ENCODE results near the gene TTC36.
A peak's percentile ranks its signal among the peaks of the same experiment; 100 is the strongest.

TTC36 gene

DNA sequence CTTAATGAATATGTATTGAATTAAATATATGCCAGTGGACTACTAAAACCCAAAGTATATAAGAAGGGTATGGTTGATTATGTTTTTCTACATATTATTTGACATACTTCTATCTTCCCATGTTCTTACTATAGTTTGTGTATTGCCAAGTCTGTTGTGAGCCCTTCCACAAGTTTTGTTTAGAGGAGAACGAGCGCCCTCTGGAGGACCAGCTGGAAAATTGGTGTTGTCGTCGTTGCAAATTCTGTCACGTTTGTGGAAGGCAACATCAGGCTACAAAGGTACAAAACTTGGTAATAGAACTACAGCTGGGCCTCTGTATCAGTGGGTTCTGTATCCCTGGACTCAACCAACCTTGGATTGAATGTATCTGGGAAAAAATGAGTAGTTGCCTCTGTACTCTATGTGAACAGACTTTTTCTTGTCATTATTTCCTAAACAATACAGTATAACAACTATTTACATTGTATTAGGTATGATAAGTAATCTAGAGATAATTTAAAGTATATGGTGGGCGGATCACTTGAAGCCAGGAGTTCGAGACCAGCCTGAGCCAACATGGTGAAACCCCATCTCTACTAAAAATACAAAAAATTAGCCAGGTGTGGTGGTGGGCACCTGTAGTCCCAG is 38.7 kb upstream of the TTC36 start:
- no peak overlapping the region for H3K27ac ChIP-seq (replicated peaks)
- TF ChIP-seq, protein P1, sequence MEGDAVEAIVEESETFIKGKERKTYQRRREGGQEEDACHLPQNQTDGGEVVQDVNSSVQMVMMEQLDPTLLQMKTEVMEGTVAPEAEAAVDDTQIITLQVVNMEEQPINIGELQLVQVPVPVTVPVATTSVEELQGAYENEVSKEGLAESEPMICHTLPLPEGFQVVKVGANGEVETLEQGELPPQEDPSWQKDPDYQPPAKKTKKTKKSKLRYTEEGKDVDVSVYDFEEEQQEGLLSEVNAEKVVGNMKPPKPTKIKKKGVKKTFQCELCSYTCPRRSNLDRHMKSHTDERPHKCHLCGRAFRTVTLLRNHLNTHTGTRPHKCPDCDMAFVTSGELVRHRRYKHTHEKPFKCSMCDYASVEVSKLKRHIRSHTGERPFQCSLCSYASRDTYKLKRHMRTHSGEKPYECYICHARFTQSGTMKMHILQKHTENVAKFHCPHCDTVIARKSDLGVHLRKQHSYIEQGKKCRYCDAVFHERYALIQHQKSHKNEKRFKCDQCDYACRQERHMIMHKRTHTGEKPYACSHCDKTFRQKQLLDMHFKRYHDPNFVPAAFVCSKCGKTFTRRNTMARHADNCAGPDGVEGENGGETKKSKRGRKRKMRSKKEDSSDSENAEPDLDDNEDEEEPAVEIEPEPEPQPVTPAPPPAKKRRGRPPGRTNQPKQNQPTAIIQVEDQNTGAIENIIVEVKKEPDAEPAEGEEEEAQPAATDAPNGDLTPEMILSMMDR (IDR thresholded peaks at IDR 0.05; ENCODE audit: insufficient read depth, low read length): peak; percentile 54
- TF ChIP-seq SPI1 (IDR thresholded peaks at IDR 0.05; ENCODE audit: borderline replicate concordance, low read depth): no peak
- TF ChIP-seq, protein P2, sequence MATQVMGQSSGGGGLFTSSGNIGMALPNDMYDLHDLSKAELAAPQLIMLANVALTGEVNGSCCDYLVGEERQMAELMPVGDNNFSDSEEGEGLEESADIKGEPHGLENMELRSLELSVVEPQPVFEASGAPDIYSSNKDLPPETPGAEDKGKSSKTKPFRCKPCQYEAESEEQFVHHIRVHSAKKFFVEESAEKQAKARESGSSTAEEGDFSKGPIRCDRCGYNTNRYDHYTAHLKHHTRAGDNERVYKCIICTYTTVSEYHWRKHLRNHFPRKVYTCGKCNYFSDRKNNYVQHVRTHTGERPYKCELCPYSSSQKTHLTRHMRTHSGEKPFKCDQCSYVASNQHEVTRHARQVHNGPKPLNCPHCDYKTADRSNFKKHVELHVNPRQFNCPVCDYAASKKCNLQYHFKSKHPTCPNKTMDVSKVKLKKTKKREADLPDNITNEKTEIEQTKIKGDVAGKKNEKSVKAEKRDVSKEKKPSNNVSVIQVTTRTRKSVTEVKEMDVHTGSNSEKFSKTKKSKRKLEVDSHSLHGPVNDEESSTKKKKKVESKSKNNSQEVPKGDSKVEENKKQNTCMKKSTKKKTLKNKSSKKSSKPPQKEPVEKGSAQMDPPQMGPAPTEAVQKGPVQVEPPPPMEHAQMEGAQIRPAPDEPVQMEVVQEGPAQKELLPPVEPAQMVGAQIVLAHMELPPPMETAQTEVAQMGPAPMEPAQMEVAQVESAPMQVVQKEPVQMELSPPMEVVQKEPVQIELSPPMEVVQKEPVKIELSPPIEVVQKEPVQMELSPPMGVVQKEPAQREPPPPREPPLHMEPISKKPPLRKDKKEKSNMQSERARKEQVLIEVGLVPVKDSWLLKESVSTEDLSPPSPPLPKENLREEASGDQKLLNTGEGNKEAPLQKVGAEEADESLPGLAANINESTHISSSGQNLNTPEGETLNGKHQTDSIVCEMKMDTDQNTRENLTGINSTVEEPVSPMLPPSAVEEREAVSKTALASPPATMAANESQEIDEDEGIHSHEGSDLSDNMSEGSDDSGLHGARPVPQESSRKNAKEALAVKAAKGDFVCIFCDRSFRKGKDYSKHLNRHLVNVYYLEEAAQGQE (IDR thresholded peaks at IDR 0.05; ENCODE audit: insufficient replicate concordance, low read depth): no peak
- peak; percentile 44 to 74 for DNase-seq (ENCODE audit: low read depth in 1 of 2, low spot score in 1 of 2)
- no peaks in the 10 kb centered on the region for H3K27me3 ChIP-seq (ENCODE audit: insufficient read depth, poor library complexity, severe bottlenecking)
- H3K4me3 ChIP-seq (replicated peaks; ENCODE audit: insufficient read depth, low read length): no peak overlapping the region

DNA sequence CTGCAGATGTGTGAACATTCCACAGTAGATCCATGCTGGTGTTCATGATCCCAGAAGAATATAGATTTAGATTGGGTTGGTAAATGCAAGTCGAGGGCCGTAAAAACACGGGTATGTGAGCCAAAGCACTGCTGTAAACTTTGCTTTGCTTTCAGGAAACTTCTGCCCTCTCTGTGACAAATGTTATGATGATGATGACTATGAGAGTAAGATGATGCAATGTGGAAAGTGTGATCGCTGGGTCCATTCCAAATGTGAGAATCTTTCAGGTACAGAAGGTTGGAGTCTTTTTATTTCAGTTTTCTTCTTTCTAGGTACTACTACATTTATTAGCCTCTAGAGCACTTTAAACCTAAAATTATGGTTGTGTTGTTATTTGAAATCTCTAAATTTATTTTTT is 36.2 kb upstream of the TTC36 start:
- Histone ChIP-seq H3K27me3 (ENCODE audit: insufficient read depth, poor library complexity, severe bottlenecking) (no peaks in the 10 kb centered on the region), H3K4me3 (replicated peaks; ENCODE audit: insufficient read depth, low read length) (no peak overlapping the region), H3K27ac (replicated peaks) (no peak overlapping the region)
- no peak for TF ChIP-seq SPI1 (IDR thresholded peaks at IDR 0.05; ENCODE audit: borderline replicate concordance, low read depth)
- TF ChIP-seq, protein P2 (IDR thresholded peaks at IDR 0.05; ENCODE audit: insufficient replicate concordance, low read depth): no peak
- TF ChIP-seq GABPA (IDR thresholded peaks at IDR 0.05; ENCODE audit: low read depth): no peak
- DNase-seq (ENCODE audit: low read depth in 1 of 2, low spot score in 1 of 2): no peak

DNA sequence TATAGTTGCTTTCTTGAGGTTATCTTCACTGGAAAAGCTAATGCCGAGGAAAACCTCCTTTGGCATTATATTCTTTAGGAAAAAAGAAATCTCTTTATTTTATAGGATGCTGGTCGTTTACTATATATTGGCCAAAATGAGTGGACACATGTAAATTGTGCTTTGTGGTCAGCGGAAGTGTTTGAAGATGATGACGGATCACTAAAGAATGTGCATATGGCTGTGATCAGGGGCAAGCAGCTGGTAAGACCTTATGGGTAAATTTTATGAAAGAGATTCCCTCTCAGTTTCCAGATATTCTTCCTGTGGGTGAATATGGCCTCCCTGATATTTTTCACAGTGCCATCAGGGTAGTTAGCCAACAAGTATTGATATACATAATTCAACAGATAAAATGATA is 29.4 kb upstream of the TTC36 start:
- Histone ChIP-seq H3K27ac (replicated peaks) (no peak overlapping the region), H3K27me3 (ENCODE audit: insufficient read depth, poor library complexity, severe bottlenecking) (no peaks in the 10 kb centered on the region), H3K4me3 (replicated peaks; ENCODE audit: insufficient read depth, low read length) (no peak overlapping the region)
- no peak for DNase-seq (ENCODE audit: low read depth in 1 of 2, low spot score in 1 of 2)
- no peak for TF ChIP-seq GABPA (IDR thresholded peaks at IDR 0.05; ENCODE audit: low read depth)
- TF ChIP-seq POLR2AphosphoS5 (IDR thresholded peaks at IDR 0.05; ENCODE audit: low read depth): no peak
- TF ChIP-seq, protein P2 (IDR thresholded peaks at IDR 0.05; ENCODE audit: insufficient replicate concordance, low read depth): no peak
- TF ChIP-seq, protein P1 (IDR thresholded peaks at IDR 0.05; ENCODE audit: insufficient read depth, low read length): no peak

All from HL-60 (cell line).